Lower leg skin (tissue), 3 donors: Measurements from ENCODE around the gene SATB1.

Experiments
- CTCF ChIP-seq, 3 donors: fragments of 450-650 bp; IDR thresholded peaks; one replicate each; pipeline ENCODE4 v1.5.1; 2016; ENCODE audit warnings: antibody characterized with exemption in 3 of 3, mild to moderate bottlenecking in 3 of 3, moderate library complexity in 2 of 3
- POLR2A ChIP-seq, 2 donors: fragments of 450-650 bp; IDR thresholded peaks; one replicate each; pipeline ENCODE4 v1.6.1; 2016 to 2017; ENCODE audit warnings: antibody characterized with exemption in 2 of 2, mild to moderate bottlenecking in 1 of 2, moderate library complexity in 1 of 2

DNA sequence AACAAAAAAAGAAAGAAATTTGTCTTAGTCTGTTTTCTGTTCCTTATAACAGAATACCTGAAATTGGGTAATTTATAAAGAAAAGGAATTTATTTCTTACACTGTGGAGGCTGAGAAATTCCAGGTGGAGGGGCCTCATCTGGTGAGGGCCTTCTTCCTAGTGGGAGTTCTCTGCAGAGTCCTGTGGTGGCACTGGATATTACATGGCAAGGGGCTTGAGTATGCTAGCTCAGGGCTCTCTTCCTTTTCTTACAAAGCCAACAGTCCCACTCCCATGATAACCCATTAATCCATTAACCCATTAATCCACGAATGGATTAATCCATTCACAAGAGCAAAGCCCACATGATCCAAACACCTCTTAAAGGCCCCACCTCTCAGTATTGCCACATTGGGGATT, 2.9 kb upstream of the SATB1 start:
- TF ChIP-seq CTCF (IDR thresholded peaks at IDR 0.05): no peak
- TF ChIP-seq POLR2A (IDR thresholded peaks at IDR 0.05): no peak
